ENCODE measurements around the gene NYAP1. TPM values are rescaled to one million over a fixed set of nuclear protein-coding genes. Genes with fewer than 3 reads are reported as not detected.

NYAP1 gene
- total RNA-seq, result 1 to 10 TPM in 1 of 4 donors, under 1 TPM in 3; 0.51 to 1.1 (median 0.67) TPM

DNA sequence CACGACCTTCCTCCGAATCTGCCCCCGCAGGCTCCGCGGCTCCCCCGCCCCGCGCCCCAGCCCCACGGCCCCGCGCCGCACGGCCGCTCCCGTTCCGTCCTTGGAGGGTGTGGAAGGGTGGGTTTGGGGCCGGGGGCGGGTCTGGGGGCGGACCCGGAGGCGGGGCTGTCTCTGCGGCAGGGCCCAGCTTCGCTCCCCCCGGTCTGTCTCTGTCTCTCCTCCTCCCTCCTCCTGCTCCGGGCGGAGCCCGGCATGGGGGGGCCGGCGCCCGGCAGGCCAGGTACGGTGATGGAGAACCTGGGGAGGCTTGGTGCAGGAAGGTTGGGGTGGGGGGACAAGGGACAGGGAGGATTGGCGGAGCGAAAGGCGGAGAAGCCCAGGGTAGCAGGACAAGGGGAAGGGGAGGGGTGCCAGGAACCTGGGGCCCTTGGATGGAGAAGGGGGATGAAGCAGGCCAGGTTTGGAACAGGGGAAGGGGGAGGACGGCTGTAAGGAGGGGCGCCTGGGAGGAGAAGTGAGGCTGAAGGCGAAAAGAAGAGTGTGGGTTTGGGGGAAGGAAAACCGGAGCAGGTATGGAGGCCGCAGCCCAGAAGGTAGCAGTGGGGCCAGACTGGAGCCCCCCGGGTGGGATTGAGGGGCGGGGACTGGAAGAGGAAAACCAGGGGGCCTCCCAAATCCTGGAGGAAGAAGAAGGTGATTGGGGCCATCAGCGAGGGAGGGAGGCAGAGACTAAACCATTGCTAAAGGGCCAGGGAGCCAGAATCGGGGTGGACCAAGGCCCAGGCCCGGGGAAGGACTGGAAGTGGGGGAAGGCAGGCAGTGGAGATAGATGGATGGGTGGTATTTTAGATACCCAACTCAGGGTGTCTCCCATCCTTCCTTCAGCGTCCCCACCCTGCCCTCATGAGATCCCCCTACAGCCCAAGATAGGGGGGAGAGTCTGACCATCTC lies at the start of gene NYAP1:
NYAP1 (plus strand) TSS at position 206 of the 951 bp plus-strand sequence. CDS start 1,385 bp downstream, outside the sequence.
- Histone ChIP-seq H3K9me3 (no peaks in the 10 kb centered on the region), H3K4me1 (peaks cover 31% of the 10 kb centered on the region), H3K4me3 (peak within 1 kb of the TSS; percentile 74), H3K27me3 (no peaks in the 10 kb centered on the region), H3K36me3 (no peaks in the 10 kb centered on the region), H3K27ac (peak within 1 kb of the TSS; percentile 71)
- no peak for TF ChIP-seq POLR2AphosphoS5 (IDR thresholded peaks at IDR 0.05)
- TF ChIP-seq, protein P1, sequence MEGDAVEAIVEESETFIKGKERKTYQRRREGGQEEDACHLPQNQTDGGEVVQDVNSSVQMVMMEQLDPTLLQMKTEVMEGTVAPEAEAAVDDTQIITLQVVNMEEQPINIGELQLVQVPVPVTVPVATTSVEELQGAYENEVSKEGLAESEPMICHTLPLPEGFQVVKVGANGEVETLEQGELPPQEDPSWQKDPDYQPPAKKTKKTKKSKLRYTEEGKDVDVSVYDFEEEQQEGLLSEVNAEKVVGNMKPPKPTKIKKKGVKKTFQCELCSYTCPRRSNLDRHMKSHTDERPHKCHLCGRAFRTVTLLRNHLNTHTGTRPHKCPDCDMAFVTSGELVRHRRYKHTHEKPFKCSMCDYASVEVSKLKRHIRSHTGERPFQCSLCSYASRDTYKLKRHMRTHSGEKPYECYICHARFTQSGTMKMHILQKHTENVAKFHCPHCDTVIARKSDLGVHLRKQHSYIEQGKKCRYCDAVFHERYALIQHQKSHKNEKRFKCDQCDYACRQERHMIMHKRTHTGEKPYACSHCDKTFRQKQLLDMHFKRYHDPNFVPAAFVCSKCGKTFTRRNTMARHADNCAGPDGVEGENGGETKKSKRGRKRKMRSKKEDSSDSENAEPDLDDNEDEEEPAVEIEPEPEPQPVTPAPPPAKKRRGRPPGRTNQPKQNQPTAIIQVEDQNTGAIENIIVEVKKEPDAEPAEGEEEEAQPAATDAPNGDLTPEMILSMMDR (IDR thresholded peaks at IDR 0.05), result no peak
- DNase-seq (ENCODE audit: low spot score in 2 of 2), result no peak
- 47% methylated on average over 18 of the region's 45 CpGs for whole genome bisulfite sequencing

DNA sequence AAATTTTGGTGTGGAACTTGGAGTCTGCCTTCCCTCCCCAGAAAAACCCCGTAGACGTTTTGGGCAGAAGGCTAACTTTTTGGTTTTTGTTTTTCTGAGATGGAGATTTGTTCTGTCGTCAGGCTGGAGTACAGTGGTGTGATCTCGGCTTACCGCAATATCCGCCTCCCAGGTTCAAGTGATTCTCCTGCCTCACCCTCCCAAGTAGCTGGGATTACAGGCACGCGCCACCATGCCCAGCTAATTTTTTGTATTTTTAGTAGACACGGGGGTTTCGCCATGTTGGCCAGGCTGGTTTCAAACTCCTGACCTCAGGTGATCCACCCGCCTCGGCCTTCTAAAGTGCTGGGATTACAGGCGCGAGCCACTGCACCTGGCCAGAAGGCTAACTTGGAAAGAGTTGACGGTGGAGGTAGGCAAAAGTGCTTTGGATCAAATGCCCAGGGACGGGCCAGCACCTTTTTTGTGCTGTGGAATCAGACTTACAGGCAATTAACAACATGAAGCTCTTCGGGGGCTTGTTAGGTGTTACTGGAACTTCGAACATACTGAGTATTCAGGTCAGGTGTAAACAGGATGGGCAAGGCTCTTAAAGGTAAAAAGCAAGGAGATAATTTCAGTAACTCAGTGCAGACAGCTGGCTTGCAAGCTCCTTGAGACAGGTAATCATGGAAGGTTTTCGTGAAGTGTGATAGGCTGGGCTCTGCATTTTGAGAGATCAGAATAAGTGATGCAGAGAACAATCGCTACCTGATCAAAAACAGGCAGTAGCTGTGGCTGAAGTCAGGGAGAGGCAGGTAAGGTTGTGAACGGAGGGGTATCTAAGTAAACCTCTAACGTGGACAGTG lies 49.2 kb upstream of the NYAP1 start:
- WGBS, result 79% methylated on average over 22 of the region's 22 CpGs
- TF ChIP-seq POLR2A (IDR thresholded peaks at IDR 0.05) (no peak), EP300 (IDR thresholded peaks at IDR 0.05) (no peak), POLR2AphosphoS5 (IDR thresholded peaks at IDR 0.05) (no peak)
- TF ChIP-seq, protein P1 (IDR thresholded peaks at IDR 0.05), result no peak
- Histone ChIP-seq H3K27me3 (no peaks in the 10 kb centered on the region), H3K9me3 (no peaks in the 10 kb centered on the region), H3K4me1 (peaks cover 54% of the 10 kb centered on the region), H3K4me3 (peak overlapping the region; percentile 63), H3K36me3 (peaks cover 19% of the 10 kb centered on the region), H3K27ac (peak overlapping the region; percentile 94)
- DNase-seq (ENCODE audit: low spot score in 2 of 2), result peak in 1 of 2 donors; percentile 45

DNA sequence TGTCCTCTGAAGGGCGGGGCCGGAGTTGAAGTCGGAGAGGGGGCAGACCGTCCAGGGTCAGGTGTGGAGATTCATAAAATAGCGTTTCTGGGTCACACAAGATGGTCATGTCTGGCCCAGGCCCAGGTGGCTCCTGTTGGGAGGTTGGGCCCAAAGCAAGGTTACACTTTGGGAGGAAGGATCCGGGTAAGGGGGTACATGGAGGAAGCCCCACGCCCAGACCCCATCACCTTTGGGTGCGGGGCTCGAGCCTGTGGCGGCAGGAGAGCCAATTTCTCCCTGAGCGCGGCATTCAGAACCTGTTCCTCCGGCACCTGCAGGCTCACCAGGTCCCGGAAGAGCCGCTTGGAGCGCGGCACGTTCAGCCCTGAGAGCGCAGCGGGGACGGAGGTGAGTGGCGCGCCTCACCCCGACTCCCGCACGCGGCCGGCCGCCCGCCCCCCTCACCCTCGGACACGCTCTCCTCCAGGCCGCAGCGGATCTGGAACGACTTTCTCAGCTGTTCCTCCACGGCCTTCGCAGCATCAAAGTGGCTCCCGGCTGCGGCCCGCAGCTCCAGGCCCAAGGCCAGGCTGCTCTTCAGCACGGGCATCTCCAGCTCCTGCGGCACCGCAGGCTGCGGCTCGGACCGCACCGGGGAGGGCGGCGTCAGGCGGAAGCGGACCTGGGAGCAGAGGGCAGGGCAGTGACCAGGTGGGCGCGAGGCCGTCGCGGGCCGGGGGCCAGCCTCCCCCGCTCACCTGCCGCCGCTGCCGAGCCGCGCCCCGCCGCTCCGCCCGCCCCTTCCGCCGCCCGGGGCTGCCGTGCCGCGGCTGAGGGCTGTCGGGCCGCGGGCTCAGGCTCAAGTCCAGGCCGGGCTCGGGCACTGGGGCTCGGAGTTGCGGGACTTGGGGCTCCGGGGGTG lies 48.1 kb upstream of the NYAP1 start:
- Histone ChIP-seq H3K9me3 (no peaks in the 10 kb centered on the region), H3K27ac (peak overlapping the region; percentile 94), H3K4me1 (peaks cover 47% of the 10 kb centered on the region), H3K27me3 (no peaks in the 10 kb centered on the region), H3K4me3 (peak overlapping the region; percentile 63), H3K36me3 (peaks cover 19% of the 10 kb centered on the region)
- 5% methylated on average over 18 of the region's 81 CpGs for WGBS
- no peak for TF ChIP-seq POLR2A (IDR thresholded peaks at IDR 0.05)
- peak in 1 of 3 donors; percentile 6 for TF ChIP-seq POLR2AphosphoS5 (IDR thresholded peaks at IDR 0.05)
- peak in 1 of 2 donors; percentile 74 for DNase-seq (ENCODE audit: low spot score in 2 of 2)

DNA sequence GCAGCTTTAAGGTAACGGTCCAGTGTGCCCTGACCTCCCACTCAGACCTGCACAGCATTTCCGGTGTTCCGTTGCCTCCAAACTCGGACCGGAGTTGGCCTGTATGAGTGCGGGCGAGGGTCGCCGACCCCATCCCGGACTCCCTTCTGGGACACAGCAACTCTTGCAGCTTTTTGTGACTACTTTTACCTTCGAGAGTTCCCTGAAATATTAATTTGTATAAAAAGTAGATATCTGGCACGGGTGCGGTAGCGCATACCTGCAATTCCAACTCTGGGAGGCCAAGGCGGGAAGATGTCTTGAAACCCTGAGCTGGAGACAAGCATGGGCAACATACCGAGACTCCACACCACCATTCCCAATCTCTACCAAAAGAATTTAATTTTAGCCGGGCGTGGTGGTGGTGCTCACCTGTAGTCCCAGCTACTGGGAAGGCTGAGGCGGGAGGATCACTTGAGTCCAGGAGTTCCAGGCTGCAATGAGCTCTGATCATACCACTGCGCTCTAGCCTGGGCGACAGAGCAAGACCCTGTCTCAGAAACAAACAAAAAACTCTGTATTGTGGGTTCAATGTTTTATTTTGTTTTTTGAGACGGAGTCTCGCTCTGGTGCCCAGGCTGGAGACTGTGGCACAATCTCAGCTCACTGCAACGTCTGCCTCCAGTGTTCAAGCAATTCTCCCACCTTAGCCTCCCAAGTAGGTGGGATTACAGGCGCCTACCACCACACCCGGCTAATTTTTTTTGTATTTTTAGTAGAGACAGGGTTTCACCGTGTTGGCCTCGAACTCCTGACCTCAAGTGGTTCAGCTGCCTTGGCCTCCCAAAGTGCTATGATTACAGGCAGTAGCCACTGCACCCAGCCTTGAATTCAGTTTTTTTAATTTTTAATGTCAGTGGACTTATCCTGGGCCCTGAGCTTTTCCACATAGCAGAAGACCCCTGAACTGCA lies 46.3 kb upstream of the NYAP1 start:
- H3K9me3 ChIP-seq, result no peaks in the 10 kb centered on the region
- peak; percentile 45 to 68 for DNase-seq (ENCODE audit: low spot score in 2 of 2)
- no peaks in the 10 kb centered on the region for H3K27me3 ChIP-seq
- H3K36me3 ChIP-seq, result peaks cover 19% of the 10 kb centered on the region
- TF ChIP-seq EP300 (IDR thresholded peaks at IDR 0.05) (no peak), POLR2AphosphoS5 (IDR thresholded peaks at IDR 0.05) (no peak)
- TF ChIP-seq, protein P1 (IDR thresholded peaks at IDR 0.05), result no peak
- H3K27ac ChIP-seq, result no peak overlapping the region
- peak overlapping the region; percentile 63 for H3K4me3 ChIP-seq
- WGBS, result 85% methylated on average over 28 of the region's 28 CpGs
- H3K4me1 ChIP-seq, result peaks cover 30% of the 10 kb centered on the region
